IPS-11a (cell line): Measurements from ENCODE around the gene SLC43A2.

Experiments
- H3K4me3 ChIP-seq: one replicate; pipeline ENCODE4 v1.5.1; 2013; ENCODE audit warnings: low read depth, low read length, control low read depth

Gene SLC43A2

DNA sequence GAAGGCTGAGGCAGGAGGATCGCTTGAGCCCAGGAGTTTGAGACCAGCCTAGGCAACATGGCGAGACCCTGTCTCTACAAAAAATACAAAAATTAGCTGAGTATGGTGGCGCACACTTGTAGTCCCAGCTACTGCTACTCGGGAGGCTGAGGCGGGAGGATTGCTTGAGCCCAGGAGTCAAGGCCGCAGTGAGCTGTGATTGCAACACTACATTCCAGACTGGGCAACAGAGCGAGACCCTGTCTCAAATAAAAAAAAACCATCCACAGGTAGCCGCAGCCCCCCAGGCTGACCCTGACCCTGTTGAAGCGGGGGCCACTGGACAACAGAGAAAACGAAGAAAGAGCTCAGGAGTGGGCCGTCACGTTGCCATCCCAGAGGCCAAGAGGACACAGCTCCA, 4.0 kb downstream of the SLC43A2 start:
- no peak overlapping the region for H3K4me3 ChIP-seq

DNA sequence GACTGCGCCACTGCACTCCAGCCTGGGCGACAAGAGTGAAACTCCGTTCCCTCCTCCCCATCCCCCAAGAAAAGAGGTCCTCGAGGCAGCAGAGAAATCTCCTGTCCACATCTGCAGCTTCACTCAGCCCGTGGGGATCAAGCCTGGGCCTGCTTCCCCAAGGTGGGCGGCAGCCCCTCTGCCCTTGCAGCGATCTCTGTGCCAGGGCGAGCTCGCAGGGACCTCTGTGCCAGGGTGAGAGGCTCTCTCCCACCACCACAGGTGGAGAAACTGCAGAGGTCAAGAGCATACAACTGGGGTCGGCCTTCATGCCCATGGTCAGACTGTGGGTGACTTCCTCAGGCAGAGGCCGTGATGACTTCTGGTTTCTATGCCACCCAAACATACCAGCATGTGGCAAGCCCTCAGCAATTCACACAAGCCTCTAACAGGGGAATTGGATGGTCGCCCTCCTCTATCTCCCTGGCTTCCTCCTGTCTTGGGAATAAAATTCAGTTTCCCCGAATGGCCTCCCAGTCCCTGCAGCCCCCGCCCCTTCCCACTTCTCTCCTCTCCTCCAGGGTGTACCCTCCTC, 5.5 kb downstream of the SLC43A2 start:
- no peak overlapping the region for H3K4me3 ChIP-seq

DNA sequence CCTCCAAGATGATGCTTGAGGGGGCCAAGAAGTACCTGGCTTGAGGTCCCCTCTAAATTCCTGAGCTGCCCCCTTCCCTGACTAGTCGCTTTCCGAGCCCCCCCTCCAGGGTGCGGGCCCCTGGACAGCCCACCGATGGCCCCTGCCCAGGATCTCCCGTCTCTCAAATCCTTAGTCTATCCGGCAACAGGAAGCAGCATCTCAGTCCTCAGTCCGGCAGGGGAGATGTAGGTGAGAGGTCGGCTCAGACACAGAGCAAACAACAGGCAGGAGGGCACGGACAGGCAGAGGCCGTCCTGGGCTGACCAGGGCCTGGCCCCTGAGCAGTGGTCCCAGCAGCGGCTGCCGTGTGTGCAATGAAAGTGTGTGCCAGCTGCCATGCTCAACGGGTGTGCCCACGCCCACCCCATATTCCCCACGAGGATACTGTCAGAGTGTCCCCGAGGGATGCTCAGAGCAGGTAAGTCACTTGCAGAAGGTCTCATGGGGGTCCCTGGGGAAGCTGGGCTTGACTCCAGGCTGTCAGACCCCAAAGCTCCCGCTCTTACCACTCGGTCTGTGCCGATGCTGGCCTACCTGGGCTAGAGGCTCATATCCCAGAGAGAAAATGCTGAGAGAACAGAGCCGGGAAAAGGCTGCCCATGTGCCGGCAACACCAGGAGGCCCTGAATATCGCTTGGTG, 7.2 kb downstream of the SLC43A2 start:
- no peak overlapping the region for H3K4me3 ChIP-seq

DNA sequence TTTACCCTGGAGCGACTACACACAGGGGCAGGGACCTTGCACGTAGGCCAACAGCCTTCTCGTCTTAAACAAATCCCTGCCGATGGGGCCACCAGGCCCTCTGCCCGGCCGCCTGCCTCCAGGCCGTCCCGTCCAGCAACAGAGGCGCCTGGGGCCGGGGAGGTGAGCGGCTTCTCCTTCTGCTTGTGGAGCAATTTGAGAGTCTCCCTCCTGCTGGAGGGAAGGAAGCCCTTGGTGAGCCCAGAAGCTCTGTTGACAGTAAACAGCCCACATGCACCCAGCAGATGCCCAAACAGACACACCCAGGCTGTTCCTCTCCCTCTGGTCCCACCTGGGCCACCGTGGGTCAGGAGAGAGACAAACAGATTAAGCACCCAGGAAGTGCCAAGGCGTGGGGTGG, 8.1 kb downstream of the SLC43A2 start:
- H3K4me3 ChIP-seq, result no peak overlapping the region

DNA sequence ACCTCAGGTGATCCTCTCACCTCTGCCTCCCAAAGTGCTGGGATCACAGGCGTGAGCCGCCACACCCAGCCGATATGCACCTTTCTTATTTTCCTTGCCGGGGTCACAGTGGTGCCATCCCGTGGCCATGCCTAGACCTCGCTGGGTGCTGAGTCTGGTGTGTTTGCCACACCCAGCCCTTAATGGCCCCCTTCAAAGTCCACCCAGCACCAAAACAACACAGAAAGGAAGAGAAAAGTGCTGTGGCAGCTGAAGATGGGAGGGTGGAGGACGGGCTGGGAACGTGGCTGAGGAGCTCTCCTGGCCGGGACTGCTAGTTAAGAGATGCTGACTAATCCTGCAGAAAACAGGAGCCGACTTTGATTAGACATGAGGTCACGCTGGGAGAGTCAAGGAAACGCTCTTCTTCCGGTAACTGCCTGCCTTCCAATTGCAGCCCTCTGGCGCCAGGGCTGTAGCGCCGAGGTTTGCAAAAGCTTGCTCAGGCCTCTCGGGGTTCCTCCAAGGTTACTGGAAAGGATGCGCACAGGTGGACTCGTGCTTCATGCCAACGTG, 10.9 kb downstream of the SLC43A2 start:
- H3K4me3 ChIP-seq, result no peak overlapping the region

DNA sequence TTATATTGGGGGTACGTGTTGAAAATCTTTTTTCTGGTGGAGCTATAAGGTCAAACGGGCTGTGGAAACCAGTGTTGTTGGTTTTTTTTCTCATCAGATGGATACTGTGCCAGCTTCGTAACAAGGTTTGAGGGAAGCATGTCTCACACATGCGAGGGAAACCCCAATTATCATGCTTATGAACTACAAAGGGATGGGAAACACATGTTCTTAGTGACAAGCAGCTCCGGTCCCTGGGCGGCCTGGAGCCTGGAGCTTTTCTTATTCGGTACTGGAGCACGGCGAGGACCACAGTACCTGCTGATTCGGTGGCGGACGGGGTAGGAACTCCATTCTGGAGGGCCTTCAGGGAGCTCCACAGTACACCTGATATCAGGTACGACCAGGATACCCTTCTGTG, 12.5 kb downstream of the SLC43A2 start:
- no peak overlapping the region for H3K4me3 ChIP-seq

DNA sequence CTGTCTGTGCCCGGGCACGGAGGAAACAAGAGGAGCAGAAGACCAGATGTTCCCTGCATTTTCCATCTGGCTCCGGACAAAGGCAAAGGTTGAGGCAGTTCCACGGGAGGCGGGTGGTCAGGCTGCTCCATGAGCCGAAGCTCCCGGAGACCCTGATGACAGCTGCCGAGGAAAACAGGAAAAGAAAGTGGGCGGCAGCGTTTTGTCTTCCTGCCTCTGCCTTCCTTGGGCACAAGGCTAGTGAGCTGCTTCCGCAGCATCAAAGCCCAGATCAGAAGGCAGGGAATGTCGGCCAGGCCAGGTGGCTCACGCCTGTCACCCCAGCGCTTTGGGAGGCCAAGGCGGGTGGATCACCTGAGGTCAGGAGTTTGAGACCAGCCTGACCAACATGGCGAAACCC, 16.2 kb downstream of the SLC43A2 start:
- no peak overlapping the region for H3K4me3 ChIP-seq

DNA sequence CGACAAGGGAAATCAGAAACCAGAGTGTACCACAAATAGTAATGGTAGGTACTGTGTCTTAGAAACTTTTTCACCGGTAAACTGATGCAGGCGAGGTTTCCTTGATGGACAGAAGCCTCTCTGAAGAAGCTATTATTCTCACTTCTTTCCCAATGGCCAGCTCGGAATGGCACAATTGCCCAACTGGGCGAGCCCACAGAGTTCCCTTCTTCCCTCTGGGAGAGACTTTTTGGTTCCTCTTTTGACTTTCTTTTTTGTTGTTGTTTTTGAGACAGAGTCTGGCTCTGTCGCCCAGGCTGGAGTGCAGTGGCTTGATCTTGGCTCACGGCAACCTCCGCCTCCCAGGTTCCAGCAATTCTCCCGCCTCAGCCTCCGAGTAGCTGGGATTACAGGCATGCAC, 16.9 kb downstream of the SLC43A2 start:
- H3K4me3 ChIP-seq, result no peak overlapping the region

DNA sequence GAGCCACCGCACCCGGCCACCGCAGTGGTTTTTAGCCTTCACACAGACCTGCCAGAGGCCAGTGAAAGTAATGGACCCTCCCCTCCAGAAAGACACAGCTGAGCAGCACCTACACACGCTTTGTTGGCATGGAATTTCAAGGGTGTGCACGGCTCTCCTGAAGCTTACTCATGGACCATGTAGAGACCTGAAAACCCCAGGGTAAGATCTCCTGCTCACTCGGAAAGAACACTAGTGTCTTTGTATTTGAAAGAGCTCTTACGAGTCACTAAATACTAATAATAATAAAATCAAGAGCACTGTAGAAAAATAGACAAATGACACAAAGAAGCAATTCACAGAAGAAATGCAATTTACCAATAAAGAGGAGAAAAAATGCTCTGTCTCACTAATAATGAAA, 20.0 kb downstream of the SLC43A2 start:
- no peak overlapping the region for H3K4me3 ChIP-seq

DNA sequence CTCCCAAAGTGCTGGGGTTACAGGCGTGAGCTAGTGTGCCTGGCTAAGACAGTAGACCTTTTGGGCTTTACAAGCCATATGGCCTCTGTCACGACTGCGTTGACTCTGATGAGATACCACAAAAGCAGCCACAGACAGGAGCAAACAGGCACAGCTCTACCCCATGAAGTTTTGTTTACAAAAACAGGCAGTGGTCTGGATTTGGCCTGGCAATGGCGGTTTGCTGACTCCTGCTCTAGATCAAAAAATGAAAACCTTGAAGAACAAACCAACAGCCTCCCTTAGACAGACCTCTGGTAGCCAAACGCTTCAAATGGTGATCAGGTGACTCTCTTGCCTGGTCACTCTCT, 20.7 kb downstream of the SLC43A2 start:
- no peak overlapping the region for H3K4me3 ChIP-seq

DNA sequence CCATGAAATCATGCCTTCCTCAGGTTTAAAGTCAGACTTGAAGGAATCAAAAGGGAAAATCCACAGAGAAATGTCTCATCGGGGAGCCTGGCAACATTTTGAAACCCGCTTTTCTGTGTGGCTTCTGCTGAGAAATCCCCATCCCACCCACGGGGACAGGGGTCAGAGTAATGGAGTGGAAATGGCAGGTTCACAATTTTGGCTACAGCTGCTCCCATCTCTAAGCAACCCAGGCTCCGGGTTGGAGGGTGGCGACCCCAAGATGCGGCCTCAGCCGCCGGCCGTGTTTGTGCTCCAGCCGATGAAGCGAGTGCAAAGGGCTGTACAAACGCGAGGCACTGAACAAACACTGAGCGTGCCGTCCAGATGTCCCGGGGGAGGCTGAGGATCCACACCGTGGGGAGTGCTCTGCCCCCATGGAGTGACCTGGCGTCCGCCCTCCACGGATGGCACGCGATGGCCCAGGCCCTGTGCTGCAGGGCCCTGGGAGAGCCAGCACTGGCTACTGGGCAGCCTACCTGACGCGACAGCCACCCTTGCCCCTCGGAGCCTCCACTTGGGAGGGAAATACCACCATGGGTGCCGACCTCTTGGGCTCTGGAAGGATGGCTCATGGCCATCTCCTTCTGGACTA, 22.2 kb downstream of the SLC43A2 start:
- no peak overlapping the region for H3K4me3 ChIP-seq

DNA sequence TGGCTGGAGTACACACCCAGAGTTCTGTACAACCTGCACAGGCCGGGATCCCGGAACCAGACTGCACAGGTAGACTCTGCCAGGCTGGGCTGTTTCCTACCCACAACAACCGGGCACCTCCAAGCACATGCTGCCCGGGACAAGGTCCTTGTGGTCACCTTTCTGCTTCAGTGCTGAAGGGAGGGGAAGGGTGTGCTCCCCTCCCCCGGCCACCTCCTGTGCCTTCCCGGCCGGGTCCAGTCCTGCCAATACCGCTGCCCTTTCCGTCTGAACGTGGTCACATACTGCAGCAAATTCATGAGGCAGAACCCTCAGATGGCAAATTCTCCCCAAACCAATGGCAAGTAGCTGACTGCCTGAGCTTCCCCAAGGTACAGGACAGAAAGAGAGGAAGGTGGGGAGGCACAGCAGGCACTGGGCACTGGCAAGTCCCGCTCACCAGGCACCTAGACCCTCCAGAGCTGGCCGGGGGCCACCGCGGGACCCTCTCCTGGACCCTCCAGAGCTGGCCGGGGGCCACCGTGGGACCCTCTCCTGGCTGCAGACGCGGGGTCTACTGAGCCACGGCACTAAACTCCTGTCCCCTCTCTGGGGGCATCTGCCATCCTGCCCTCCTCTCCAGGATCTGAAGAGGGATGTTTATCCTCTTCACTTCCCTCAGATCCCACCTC, 22.8 kb downstream of the SLC43A2 start:
- H3K4me3 ChIP-seq, result no peak overlapping the region

DNA sequence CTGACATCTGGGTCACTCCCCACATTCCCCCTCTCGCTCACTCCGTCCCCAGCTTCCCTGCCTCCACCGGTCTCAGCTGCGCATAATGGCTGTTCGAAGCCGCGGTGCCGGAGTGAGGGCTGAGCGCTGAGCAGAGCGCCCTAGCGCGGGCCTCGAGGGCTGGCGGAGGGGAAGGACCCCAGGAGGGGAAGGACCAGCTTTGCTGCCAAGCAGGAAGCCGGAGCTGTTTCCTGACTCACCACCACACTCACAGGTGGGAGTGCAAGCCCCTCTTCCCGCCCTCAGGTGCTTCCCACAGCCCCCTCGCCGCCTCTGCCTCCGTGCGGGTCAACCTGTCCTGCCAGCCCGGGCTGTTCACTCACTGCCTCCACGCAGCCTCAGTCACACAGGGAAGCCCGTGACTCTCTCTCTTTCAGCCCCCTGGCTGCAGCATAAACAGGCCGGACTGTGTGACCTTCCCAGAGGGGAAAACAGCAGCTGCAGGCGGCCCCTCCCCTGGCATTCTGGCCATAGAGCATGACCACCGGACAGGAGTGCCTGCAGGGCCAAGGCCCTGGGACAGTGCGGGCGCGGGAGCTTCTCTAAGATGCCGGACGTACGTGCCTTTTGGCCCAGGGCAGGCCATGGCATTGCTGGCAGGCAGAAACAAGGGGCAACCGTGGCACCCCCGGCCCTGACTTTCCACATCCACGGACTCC, 23.7 kb downstream of the SLC43A2 start:
- H3K4me3 ChIP-seq, result no peak overlapping the region

DNA sequence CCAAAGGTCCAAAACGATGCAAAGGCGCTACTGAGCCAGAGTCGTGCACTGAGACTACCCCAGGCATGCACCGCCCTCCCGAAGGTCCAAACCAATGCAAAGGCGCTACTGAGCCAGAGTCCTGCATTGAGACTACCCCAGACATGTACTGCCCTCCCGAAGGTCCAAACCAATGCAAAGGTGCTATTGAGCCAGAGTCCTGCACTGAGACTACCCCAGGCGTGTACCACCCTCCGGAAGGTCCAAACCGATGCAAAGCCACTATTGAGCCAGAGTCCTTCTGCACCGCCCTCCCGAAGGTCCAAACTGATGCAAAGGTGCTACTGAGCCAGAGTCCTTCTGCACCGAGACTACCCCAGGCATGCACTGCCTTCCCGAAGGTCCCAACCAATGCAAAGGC, 27.1 kb downstream of the SLC43A2 start:
- H3K4me3 ChIP-seq, result no peak overlapping the region

DNA sequence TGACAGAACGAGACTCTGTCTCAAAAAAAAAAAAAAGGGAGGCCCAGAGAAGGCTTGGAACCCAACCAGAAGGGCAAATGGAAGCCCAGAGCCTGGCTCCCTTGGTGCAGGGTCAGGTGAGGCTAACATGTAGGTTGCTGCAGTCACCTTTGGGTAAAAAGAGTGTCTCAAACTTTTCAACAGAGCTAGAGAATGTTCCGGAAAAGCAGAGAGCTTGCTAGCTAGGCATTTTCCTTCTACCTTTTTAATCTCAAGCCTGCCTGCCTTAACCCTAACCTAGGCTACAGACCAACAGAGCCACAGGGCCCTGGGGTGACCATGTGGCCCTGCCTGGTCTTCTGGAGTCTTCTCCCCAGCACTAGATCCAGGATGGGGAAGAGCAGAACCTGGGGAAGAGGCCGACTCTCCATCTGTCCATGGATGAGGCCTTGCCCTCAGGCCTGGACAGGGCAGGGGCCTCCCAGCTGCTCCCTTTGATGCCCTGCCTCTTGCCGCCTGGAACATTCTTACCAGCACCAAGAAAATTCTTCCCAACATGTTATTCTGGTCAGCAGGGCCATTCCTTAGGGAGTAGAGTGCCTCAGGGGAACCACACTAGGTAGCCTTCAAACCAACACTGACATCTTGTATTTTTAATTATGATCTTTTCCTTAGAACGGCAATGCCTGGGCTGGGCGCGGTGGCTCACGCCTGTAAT, 30.1 kb downstream of the SLC43A2 start:
- H3K4me3 ChIP-seq, result no peak overlapping the region

DNA sequence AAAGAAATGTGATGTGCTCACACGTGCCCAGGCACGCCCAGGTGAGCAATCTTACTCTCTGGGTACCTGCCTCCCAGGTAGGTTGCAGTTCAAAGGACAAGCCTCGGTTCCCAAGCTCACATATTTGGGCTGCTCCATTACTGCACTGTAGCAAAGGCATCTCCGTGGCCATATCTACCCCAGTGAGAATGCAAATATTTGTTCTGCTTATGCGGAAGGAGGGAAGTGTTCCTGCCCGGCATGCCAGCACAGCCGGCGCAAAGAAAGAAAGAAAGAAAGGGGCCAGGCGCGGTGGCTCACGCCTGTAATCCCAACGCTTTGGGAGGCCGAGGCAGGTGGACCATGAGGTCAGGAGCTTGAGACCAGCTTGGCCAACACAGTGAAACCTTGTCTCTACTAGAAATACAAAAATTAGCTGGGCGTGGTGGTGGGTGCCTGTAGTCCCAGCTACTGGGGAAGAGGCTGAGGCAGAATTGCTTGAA, 30.7 kb downstream of the SLC43A2 start:
- H3K4me3 ChIP-seq, result no peak overlapping the region

DNA sequence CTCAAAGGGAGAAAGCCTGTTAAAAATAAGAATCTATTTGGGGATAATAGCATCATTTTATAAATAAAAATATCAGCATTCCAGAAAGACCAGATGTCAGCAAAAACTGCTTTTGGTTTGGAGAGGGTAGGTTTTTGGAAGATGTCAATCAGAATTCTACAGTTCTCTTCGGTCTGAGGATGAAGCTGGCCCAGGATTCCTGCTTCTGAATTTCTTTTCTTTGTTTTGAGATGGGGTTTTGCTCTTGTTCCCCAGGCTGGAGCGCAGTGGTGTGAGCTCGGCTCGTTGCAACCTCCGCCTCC, 35.1 kb downstream of the SLC43A2 start:
- H3K4me3 ChIP-seq, result no peak overlapping the region

DNA sequence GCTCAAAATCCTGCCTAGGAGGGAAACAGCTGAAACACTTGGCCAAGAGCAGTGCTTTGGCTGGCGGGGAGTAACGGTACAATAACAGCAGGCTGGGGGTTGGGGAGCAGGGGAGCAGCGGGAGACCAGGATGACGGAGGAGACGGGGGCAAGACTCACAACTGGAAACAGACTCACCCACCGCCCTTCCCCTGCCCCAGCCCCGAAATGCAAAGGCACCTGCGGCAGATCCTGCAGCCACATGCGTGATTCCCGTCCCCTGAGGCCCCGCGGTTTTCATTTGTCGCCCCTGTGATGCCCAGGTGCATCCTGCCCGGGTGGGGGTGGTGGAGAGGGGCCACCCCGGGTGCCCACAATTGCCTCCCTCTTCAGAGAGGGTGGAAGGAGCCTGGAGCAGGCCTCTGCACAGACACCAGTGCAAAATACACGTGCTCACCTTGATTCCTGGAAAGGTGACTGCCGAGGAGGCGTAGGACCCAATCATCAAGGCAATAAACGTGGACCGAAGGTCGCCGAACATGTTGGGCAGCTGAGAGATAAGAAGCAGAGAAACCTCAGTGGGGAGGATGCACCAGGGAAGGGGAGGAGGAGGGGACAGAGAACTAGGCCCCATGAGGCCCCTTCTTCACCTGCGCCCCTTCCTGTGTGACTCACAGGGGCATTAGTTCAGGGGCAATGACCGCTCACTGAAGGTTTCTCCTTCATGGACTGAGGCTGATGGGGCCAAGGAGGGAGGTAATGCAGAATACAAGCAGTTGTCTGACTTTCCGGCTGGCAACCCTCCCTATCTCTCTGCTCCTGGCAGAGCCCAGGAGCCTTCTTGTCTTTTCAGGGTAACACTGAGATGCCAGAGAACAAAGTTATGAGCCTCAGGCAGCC, 35.6 kb downstream of the SLC43A2 start:
- no peak overlapping the region for H3K4me3 ChIP-seq

DNA sequence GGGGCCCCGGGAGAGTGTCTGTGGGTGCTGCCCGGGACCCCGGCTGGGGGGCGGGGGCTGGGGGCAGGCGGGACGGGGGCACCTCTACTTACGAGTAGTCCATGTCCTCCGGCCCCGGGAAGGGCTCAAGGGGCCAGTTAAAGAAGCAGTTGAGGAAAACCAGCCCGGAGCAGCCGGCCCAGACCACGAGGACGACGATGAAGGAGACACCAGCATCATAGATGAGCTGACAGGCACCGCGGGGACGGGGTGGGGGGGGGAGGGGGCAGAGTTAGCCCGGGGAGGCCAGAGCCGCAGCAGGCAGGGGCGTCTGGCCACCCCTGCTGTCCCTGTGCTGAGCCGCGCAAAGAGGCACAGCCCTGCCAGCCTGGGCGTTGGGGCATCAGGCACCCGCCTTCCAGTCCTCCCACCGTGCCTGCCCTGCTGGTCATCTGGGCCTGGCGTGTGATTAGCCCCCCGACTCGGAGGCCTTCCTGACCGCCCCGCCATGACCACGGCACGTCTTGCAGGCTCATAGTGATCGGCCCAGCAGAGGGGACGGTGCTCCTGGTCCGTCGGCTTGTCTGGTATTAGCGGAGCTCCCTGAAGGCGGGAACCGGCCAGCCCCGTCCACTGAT, 37.1 kb downstream of the SLC43A2 start:
- no peak overlapping the region for H3K4me3 ChIP-seq
